NCI-H1417 (cell line): ENCODE data around the gene SERPINB6.

ENCODE experiments used
- DNase-seq, 3 experiments: peaks; one replicate each; lab custom pipeline; 2025; lab: John Stamatoyannopoulos, UW

The SERPINB6 gene

DNA sequence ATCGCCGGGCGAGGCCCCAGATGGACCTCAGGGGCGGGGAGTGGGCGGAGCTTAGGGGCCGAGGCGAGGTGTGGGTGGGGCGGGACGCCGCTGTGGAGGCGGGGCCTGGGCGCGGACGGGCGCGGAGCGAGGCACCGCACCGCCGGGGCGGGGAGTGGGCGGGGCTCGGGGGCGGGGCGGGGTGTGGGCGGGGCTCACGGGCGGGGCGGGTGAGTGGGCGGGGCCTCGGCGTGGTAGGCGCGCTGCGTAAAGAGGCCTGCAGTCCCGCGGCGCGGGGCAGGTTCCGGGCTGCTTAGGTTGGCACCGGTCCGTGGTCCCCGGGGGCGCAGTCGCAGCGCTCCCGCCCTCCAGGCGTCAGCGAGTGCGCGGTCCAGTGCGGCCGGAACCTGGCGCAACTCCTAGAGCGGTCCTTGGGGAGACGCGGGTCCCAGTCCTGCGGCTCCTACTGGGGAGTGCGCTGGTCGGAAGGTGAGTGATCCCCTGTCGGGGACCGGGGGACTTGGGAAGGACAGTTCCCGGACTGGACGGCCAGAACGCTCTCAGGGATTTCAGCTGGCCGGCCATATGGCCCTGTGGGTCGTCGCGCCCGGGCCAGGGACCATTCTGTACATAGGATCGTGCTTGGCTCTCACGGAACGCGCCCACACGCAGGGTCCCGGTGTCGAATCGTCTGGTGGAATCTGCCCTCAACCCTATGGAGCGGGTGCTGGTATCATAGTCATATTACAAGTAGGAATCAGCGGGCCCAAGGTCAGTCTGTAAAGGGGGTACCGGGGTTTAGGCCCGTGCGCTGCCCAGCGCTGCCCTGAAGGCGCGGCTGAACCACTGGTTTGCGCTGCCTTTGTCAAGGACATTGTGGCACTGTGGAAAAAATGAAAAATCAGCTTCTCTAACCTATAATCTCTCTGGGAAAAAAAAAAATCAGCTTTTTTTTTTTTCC lies 28.5 kb upstream of the SERPINB6 start, which contains the start of gene NQO2:
NQO2 (plus strand) TSS at position 277 of the 940 bp plus-strand sequence. CDS start 6,659 bp downstream, outside the sequence.
- DNase-seq: peak; percentile 87 to 94 (median 91)

DNA sequence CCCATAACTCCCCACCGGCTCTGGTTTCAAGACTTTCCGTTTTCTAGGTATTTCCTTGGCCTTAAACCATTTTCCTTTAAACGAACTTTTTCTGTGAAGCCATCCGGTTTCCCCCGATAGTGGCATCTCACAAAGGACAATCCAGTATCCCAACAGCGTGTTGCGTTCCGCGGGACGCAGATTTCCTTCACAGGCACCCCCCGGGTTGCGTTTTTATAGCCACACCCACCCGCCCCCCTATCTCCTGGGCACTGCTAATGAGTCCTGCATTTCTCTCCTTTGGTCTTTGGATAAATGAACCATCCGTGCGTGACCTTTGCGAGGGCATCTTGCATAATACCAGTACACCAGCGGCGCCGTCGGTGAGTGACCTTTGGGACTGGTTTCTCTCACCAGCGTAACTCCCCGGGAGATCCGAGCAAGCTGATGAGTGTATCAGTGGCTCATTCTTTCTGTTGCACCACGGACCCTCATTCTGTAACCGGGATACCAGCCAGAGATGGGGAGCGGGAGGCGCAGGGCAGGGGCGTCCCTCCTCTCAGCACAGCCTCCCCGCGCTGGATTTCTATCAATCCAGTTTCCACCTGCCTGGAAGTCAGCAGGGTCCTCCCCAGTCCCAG lies 27.7 kb upstream of the SERPINB6 start:
- DNase-seq: peak in 1 of 3 experiments; percentile 46

DNA sequence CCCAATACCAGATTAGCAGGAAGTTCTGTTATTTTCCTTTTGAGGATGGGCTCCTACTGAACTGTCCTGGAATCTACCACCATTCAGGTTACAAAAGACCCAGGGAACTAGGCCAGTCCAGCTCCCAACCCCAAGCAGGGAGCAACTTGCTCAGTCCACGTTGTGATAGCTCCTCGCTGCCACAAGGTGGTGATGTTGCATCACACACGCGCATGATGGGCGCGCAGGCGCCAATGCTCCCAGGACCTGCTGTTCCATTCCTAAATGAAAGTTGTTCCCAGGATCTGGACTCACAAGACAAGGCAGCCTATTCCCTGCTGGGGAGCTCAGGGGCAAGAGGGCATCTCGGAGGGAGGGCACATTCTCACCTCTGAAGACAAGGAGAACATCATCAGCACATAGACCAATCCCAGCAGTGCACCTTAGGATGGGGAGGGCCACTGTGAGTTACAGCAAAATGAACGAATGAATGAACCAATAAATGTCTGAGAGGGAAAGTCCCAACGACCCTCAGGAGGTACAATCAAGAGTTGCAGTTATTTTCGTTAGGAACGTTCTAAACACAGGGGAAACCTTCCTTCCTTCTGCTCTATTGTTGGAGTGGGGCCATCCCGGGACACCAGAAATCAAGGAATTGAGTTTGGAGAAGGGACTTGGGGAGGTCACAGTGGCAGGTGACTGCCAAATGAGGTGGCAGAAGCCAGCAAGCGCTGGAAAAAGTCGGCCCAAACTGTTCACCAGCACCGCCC lies 27.1 kb upstream of the SERPINB6 start:
- peak in 2 of 3 experiments; percentile 24 to 45 for DNase-seq

DNA sequence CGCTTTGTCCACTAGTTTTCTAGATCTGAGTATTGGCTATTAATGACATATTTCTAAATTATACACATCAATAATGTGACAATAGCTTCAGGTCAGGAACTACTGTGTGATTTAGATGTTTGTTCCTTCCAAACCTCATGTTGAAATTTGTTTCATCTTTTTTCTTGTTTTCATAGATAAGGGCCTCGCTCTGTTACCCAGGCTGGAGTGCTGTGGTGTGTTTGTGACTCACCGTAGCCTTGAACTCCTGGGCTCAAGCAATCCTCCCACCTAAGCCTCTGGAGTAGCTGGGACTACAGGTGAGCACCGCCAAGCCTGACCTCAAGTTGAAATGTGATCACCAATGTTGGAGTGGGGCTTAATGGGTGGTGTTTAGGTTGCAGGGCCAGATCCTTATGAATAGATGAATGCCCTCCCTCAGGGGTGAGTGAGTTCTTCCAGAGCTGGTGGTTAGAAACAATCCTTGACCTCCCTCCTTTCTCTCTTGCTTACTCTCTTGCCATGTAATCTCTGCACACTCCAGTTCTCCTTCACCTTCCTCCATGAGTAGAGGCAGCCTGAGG lies 22.5 kb upstream of the SERPINB6 start:
- peak in 1 of 3 experiments; percentile 77 for DNase-seq

DNA sequence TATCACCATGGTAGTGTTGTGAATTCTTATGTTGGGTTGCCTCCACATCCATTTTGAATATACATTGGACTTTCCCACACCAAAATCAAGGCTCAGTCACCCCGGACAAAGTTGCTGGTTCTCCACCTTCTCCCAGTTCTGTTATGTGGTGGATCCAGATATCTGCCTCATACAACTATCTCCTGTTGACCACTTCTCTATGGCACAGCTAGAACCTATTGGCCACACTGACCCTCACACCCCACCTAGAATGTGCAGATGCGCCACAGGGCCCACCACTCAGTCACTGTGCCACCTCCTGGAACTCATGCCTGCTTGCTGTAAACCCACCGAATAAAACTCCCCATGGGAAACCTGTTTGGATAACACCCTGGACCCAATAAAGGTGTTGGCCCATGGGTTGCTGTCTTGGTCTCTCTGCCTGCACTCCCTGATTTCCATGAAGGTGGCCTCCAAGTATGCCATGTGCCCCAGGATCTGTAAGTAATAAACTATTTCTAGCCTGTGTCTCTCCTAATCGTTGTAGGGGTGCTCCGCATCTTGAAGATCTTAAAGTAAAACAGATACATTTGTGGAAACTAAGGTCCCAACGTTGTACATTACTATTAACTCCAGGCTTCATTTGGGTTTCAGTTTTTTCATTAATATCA lies 21.1 kb upstream of the SERPINB6 start:
- no peak for DNase-seq

DNA sequence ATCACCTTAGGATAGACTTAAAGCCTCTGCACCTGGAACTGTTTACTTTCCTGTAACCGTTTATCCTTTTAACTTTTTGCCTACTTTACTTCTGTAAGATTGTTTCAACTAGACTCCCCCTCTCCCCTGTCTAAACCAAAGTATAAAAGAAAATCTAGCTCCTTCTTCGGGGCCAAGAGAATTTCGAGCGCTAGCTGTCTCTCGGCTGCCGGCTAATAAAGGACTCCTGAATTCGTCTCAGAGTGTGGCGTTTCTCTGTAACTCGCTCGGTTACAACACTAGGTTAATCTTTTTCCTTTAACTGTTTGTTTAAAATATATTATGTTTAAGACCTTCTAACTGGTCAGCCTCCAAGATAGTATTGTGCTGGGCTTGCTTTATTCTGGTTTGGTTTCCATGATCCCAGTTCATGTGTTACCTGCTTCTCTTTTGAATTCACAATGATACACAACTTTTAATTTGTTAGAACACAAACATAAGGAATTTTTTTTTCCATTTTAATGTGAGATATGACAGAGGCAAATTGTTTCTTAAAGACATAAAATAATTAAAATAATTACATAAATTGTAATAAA lies 19.7 kb upstream of the SERPINB6 start:
- peak in 2 of 3 experiments; percentile 42 to 54 for DNase-seq

DNA sequence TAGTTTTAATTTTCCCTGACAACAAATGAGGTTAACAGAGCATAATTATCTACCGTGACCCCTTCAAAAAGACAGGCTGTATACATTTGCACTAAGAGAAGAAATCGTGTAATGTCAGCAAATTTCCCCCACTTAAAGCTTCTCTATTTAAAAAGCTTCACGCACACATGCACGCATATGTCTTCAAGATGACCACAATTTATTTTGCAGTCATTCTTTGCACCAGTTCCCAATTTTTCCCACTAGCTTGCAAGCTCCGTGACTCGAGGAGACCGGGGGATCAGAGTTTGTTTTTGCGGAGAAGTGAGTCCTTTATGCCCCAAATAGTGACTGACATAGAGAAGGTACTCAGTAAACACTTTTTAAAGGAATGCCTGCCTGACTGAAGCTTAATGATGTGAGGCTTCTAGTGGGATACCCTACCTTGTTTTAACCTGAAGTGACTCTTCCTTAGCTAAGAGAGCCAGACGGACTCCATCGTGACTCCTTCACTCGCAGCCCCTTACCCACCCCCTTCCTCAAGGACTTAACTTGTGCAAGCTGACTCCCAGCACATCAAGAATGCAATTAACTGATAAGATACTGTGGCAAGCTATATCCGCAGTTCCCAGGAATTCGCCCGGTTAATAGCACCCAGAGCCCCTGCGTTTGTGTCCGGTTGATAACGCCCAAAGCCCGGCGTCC lies 19.0 kb upstream of the SERPINB6 start:
- peak; percentile 62 to 73 (median 63) for DNase-seq

DNA sequence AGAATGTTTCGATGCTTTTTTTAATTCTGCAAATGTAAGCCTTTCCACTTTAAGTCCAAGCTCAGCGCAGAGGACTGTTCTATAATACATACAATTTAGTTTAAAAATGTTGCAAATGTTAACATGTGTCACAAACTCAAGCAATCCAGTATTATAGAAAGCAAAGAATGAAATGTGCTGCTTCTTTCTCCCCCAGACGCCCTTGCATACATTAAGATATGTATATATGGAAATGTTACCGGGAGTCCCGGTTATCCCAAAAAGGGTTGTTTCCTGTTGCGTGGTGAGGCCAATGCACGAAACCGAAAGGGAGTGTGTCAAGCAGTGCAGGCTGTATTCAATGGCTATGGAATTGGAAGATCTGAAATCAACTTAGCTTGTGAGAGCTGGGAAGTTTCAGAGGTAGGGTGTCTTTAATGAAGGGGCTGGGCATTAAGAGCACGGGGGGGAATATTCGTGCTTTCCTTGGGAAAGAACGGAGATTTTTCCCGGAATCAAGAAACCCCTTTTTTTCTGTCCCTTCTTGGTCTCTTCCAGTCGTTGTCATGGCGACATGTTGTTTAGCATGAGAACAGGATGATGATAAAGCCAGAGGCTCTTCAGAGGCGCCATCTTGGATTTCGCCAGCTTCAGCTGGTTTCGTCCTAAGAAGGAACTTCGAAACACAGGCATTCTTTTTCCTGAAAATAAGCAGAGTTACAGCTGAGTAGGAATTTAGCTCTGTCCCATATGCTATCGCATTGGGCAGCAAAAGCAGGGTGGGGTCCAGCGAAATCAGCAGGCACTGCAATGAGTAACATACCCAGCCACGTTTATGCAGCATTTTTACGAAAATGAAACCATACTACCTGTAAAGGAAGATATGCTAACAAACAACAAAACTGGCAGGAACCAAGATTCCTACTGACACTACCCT lies 18.2 kb upstream of the SERPINB6 start:
- DNase-seq: peak; percentile 93 to 99 (median 97)

DNA sequence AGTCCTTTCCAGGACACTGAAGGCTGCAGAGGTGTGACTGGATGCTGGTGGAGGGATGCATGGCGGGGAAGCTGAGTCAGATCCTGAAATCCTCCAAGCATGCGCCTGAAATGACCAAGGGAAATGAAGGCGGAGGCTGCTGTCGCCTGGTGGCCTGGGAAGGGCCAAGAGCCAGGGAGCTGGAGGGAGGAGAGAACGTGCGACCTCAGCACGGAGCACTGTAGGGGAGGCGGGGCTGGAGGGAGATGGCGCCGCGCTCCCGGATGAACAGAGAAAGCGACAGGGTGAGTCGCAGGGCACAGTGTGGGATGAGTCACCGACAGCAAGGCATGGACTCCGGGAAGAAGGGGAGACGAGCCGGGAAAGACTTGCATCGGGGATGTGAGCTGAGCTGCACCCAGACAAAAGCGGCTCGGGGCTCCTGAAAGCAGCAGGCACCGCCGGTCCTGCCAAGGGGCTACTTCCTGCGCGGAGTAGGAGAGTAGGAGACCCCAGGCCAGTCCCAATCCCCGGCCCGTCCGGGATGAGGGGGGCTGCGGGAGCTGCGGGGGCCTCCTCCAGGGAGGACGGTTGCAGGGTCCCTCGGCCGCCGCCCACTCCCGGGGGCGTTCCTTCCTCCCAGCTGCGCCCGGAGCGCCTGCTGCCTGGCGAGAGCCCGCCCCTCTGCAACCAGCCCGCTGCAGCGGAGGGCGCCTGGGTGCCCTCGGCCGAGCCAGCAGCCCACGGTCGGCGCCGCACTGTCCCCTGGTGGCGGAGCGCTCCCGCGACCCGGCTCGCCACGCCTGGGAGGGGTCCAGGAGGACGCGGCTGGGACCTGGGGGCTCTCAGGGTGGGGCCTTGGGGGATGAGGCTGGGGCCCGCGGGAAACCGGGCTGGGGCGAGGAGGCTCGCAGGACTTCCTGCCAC lies 17.3 kb upstream of the SERPINB6 start:
- peak; percentile 84 to 92 (median 89) for DNase-seq

DNA sequence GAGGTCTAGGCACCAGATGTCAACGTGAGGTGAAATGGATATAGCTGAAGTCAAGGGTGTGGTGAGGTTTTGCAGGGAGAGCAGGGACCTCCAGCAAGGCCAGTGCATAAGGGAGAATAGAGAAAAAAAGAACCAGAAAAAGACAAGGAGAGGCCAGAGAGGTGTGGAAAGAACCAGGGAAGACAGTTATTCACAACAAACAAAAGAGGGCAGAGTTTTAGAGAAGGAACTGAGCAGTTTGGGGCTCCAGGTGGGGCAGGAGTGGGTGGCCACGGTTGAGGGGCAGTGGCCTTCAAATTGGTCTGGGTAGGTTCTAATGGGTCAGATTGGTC lies 16.7 kb upstream of the SERPINB6 start:
- DNase-seq: no peak

DNA sequence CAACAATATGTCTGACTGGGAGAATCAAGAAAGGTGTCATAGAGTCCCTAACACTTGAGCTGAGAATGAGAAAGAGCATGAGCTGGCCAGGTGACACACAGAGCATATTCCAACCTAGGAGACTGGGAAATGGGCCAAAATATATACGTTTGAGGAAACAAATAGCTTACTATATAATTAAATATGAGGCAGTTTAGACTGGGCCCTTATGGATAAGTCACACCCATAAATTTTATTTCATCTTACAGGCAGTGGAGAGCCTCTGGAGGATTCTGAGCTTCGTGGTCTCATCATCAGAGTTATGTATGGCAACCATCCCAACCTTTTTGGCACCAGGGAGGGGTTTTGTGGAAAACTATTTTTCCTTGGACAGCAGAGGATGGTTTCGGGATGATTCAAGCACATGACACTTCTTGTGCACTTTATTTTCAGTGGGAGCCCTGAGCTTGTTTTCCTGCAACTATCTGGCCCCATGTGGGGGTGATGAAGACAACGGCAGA lies 15.4 kb upstream of the SERPINB6 start:
- DNase-seq: peak in 1 of 3 experiments; percentile 53

DNA sequence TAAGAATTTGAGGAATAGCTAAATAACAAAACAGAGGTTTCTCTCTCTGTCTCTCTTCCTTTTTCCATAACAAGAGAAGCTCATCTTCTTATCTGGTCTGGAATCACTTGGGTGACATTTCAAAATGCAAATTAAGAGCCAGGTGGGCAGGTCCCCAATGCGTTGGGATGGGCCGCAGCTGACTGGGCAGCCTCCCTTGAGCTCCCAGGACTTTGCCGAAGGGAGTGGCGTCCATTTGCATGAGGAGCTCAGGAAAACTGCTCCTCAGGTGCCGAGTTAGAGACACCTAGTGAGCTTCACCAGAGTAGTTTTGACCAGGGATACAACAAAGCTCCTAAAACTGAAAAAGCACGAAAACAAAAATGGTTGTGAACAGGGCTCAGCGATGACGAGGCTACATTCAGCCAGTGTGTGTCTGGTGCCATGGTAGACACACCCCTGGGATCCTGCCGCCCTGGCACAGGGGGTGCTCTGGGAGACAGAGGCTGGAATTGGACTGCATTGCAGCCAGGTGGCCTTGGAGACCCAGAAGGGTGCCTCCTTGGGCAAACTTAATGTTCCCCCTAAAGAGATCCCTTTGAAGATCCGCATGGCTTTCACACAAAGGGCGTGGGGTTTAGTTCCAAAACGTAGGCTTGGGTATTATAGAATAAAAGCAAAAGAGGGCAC lies 13.5 kb upstream of the SERPINB6 start:
- DNase-seq: no peak

DNA sequence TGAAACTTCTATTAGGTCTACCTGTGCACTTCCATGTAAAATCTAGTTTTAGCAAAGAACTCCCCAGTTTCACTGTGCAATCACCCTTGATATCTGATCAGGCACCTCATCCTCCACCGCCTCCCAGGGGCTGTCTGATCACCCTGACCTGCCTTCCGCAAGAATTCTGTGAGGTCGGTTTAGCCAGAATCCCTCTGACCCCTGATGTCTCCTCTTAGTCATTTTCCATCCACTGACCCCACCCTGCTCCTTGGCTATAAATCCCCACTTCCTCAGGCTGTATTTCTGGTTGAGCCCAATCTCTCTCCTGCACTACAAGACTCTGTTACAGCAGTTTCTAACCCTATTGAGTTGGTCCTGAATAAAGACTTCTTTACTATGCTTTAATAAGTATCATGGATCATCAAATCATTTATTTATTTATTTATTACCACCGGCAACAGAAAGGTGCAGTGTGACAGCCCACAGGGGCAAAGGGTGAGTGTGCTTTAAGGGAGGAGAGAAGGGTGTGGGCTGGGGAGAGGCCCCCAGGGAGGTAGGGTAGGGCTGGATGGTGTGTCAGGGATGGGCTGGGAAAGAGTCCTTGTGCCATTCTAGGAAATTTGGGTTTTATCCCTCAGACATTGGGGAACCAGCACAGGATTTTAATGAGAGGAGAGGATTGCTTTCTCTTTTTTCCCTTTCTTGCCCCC lies 11.2 kb upstream of the SERPINB6 start:
- no peak for DNase-seq

DNA sequence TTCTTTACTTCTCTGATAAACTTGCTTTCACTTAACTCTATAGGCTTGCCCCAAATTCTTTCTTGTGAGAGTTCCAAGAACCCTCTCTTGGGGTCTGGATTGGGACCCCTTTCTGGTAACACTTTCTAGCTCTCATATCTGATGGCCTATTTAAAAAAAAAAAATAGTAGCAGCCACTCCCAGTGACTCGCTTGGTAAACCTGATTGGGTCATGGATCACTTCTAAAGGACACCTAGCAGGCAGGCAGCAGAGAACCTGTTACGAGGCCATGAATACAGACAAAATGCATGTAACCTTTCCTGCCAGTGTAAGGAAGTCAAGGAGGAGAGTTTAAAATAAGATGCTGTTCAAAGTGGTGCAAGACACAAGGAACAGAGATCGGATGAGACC lies 9.1 kb upstream of the SERPINB6 start:
- no peak for DNase-seq

DNA sequence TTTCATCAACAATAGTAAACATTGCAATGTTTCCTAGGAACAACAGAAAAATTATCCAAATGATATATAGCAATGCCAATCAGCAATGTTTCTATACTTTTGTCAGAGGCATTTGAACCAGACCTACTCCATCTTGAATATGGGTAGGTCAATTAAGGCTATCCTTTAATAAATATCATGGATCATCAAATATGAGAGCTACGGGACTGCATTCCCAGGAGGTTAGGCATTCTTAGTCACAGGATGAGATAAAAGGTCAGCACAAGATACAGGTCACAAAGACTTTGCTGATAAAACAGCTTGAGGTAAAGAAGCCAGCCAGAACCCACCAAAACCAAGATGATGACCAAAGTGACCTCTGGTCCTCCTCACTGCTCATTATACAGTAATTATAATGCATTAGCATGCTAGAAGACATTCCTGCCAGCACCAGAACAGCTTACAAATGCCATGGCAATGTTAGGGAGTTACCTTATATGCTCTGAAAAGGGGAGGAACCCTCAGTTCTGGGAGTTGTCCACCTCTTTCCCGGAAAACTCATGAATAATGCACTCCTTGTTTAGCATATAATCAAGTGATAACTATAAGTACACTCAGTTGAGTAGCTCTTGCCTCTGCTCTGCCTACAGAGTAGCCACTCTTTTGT lies 8.6 kb upstream of the SERPINB6 start:
- no peak for DNase-seq

DNA sequence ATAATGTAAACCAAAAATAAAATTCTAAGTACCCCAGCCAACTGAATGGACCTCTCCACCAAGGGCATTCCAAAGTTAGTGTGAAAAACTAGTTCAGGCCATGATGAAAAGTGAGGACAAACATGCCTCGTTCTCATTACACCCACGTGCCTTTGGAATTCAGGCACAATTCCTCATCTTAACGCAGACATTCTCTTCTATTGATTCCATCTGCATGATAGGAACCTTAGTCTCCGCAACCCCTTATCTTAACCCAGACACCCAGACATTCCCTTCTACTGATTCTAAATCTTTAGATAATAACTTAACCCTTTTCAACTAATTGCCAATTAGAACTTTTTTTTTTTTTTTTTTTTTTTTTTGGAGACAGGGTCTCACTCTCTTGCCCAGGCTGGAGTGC lies 7.6 kb upstream of the SERPINB6 start:
- DNase-seq: no peak
